ENCODE data around the gene IL24.
A peak's percentile ranks its signal among the peaks of the same experiment; 100 is the strongest.

Gene IL24

DNA sequence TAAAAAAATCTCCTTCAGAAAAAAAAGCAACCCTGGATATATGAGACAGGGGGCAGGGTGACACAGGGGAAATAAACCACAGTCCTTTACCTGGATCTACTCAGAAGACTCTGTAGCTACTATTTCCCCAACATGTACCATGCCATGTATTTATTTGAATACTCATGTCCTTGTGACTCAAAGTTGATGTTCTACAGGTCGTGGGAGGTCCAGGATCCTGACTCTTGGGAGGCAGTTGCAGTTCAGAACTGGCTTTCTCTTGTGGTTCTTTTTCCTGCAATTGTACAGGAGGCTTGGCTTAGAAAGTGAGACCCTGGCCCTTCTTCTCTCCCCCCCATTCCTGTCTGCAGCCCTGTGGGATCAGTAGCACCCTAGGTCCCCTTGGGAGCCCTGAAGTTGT is 5.8 kb upstream of the IL24 start:
- TF ChIP-seq, protein P1, sequence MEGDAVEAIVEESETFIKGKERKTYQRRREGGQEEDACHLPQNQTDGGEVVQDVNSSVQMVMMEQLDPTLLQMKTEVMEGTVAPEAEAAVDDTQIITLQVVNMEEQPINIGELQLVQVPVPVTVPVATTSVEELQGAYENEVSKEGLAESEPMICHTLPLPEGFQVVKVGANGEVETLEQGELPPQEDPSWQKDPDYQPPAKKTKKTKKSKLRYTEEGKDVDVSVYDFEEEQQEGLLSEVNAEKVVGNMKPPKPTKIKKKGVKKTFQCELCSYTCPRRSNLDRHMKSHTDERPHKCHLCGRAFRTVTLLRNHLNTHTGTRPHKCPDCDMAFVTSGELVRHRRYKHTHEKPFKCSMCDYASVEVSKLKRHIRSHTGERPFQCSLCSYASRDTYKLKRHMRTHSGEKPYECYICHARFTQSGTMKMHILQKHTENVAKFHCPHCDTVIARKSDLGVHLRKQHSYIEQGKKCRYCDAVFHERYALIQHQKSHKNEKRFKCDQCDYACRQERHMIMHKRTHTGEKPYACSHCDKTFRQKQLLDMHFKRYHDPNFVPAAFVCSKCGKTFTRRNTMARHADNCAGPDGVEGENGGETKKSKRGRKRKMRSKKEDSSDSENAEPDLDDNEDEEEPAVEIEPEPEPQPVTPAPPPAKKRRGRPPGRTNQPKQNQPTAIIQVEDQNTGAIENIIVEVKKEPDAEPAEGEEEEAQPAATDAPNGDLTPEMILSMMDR (IDR thresholded peaks at IDR 0.05) = no peak
- H3K27ac Mint-ChIP-seq = no peak overlapping the region
- H3K4me1 Mint-ChIP-seq = peaks cover 67% of the 10 kb centered on the region
- no peaks in the 10 kb centered on the region for H3K9me3 Mint-ChIP-seq
- no peak for DNase-seq
- no peaks in the 10 kb centered on the region for H3K36me3 Mint-ChIP-seq (ENCODE audit: low read depth)
- H3K27me3 Mint-ChIP-seq (ENCODE audit: low read depth, poor library complexity) = peaks cover 16% of the 10 kb centered on the region
- no peak overlapping the region for H3K4me3 Mint-ChIP-seq

DNA sequence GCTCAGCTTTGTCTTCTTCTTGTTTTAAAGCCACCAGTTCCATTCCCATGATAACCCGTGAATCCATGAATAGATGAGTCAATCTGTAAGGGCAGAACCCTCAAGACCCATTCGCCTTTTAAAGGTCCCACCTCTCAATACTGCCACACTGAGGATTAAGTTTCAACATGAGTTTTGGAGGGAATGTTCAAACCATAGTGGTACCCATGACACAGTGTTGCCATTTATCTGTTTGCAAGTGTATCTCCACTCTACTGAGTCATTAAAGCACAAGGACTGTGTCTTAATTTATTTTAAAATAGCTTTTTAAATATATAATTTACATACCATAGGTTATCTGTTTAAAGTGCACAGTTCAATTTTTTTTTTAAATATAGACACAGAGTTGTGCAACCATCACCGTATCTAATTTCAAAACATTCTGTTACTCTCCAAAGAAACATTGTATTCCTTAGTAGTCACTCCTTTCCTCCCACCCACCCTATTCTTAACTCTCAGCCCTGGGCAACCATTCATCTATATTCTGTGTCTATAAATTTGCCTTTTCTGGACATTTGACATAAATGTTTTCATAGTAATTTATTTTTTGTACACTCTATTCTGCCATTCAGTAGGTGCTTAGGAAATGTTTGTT is 4.8 kb upstream of the IL24 start:
- Mint-ChIP-seq H3K4me3 (no peak overlapping the region), H3K27ac (no peak overlapping the region), H3K9me3 (no peaks in the 10 kb centered on the region), H3K36me3 (ENCODE audit: low read depth) (no peaks in the 10 kb centered on the region), H3K27me3 (ENCODE audit: low read depth, poor library complexity) (peaks cover 16% of the 10 kb centered on the region), H3K4me1 (peaks cover 67% of the 10 kb centered on the region)
- TF ChIP-seq, protein P1 (IDR thresholded peaks at IDR 0.05) = no peak
- no peak for DNase-seq

DNA sequence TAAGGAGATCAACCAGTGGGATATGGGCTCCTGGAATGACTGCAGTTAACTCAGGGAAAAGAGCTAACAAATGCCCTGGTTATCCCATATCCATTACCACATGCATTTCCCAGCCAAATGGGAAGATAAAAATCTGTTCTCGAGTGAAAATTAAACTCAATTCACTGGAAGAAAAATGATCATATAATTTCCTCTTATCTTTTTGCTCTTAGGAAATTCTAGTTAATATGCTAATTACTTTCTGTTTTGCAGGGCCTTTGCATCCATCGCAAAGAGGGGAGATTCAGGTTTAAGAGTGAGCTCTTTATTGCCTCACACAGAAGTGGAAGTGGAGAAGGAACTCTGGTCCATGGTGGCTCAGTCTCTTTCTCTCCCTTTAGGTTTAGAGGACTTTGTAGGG is 3.9 kb upstream of the IL24 start:
- Mint-ChIP-seq H3K9me3 (no peaks in the 10 kb centered on the region), H3K27ac (peak overlapping the region; percentile 1), H3K27me3 (ENCODE audit: low read depth, poor library complexity) (peaks cover 16% of the 10 kb centered on the region), H3K4me3 (no peak overlapping the region), H3K36me3 (ENCODE audit: low read depth) (no peaks in the 10 kb centered on the region), H3K4me1 (peaks cover 67% of the 10 kb centered on the region)
- no peak for DNase-seq
- TF ChIP-seq, protein P1 (IDR thresholded peaks at IDR 0.05) = no peak

DNA sequence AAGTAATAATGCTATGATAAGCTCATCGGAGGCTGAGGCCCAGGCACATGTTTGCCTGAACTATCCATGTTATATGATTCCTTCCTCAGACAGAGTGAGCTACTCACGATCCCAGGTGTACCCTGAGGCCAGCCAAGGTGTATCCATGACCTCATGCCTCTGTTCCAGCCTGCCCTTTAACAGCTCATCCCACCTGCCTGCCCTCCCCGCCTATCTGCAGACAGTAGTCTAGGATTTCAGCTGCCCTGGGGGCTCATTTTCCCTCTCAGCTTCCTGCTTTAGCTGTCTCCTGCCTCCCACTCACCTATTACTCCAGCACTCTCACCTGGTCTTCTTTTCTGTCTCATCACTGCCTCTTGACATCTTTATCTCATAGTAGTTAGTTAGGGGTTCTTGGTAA is 1.9 kb upstream of the IL24 start:
- no peak for DNase-seq
- H3K27ac Mint-ChIP-seq = peak overlapping the region; percentile 95
- TF ChIP-seq, protein P1 (IDR thresholded peaks at IDR 0.05) = no peak
- H3K4me1 Mint-ChIP-seq = peaks cover 72% of the 10 kb centered on the region
- H3K9me3 Mint-ChIP-seq = no peaks in the 10 kb centered on the region
- H3K27me3 Mint-ChIP-seq (ENCODE audit: low read depth, poor library complexity) = peaks cover 20% of the 10 kb centered on the region
- no peaks in the 10 kb centered on the region for H3K36me3 Mint-ChIP-seq (ENCODE audit: low read depth)
- H3K4me3 Mint-ChIP-seq = peak overlapping the region; percentile 1

DNA sequence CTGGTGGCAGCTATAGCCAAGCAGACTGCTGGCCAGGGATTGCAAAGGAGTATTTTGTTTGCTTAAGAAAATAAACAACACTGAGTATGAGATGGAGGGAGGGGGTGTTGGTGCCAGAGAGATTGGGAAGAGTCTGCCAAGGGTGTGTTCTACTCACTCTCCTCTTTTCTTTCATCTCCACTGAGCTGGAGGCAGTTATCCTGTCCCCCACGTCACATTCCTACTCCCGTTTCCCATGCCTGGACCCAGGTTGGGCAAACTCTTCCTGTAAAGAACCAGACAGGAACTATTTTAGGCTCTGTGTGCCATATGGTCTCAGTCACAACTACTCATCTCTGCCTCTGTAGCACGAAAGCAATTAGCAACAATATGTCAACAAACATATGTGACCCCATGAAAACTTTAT is 1.4 kb upstream of the IL24 start:
- peak overlapping the region; percentile 95 for H3K27ac Mint-ChIP-seq

More for the DNA sequence above, 1.4 kb upstream of the IL24 start:
- H3K36me3 Mint-ChIP-seq (ENCODE audit: low read depth) = no peaks in the 10 kb centered on the region
- peaks cover 19% of the 10 kb centered on the region for H3K27me3 Mint-ChIP-seq (ENCODE audit: low read depth, poor library complexity)
- TF ChIP-seq, protein P1 (IDR thresholded peaks at IDR 0.05) = no peak
- H3K9me3 Mint-ChIP-seq = no peaks in the 10 kb centered on the region
- no peak for DNase-seq
- peaks cover 71% of the 10 kb centered on the region for H3K4me1 Mint-ChIP-seq
- H3K4me3 Mint-ChIP-seq = peak overlapping the region; percentile 1
